Measurements from ENCODE around the gene MANEAL. TPM values are rescaled to one million over a fixed set of nuclear protein-coding genes. Genes with fewer than 3 reads are reported as not detected.
"Not testable (repeated sequence)": the region's sequence is repeated elsewhere in the genome, so short reads cannot be mapped to it uniquely, and the experiment has no call there.

Gene MANEAL
- total RNA-seq, 2 experiments from 2014 or later = 2.6 to 4.5 TPM

DNA sequence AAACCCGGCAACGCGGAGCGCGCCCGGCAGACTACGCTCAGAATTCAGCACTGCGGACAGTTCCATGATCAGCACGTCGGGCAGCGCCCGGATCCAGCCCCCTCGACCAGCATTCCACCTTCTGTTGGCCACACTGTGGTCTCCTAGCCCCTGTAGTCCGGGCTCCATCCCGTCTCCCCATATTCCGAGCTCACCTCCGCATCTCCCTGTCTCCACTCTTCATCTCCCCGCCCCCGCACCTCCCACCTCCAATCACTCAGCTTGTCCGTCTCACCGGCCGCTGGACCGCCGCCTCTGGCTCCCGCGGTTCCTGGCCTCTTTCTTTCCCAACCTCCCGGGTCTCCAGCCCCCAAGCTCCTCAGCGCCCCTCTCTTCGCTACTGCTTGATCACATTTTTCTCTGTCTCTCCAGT, 29.2 kb upstream of the MANEAL start:
- ATAC-seq = peak; percentile 65
- H3K4me1 Mint-ChIP-seq = peaks cover 5% of the 10 kb centered on the region
- peak; percentile 63 for DNase-seq
- H3K9me3 Mint-ChIP-seq (ENCODE audit: low read depth) = no peaks in the 10 kb centered on the region
- no peaks in the 10 kb centered on the region for H3K36me3 Mint-ChIP-seq
- H3K4me3 Mint-ChIP-seq = no peak overlapping the region
- CTCF ChIA-PET = no interaction called here
- no peak overlapping the region for H3K27ac Mint-ChIP-seq
- H3K27me3 Mint-ChIP-seq = peaks cover 67% of the 10 kb centered on the region

- no peak for DNase-seq
- no peak within 1 kb of the TSS for H3K27ac Mint-ChIP-seq
- no peaks in the 10 kb centered on the region for H3K36me3 Mint-ChIP-seq
- H3K4me3 Mint-ChIP-seq = no peak within 1 kb of the TSS
- H3K9me3 Mint-ChIP-seq (ENCODE audit: low read depth) = no peaks in the 10 kb centered on the region
- peaks cover 70% of the 10 kb centered on the region for H3K27me3 Mint-ChIP-seq
- H3K4me1 Mint-ChIP-seq = peaks cover 5% of the 10 kb centered on the region
- CTCF ChIA-PET = no interaction called here
- no peak for ATAC-seq
These were observed 28.7 kb upstream of the MANEAL start, which contains the start of gene EPHA10 for GRCh38 chr1:37764888-37765441. Gene EPHA10, minus strand, starts transcription at chr1:37765120. Its CDS starts 54 bp downstream, at chr1:37765066.

DNA sequence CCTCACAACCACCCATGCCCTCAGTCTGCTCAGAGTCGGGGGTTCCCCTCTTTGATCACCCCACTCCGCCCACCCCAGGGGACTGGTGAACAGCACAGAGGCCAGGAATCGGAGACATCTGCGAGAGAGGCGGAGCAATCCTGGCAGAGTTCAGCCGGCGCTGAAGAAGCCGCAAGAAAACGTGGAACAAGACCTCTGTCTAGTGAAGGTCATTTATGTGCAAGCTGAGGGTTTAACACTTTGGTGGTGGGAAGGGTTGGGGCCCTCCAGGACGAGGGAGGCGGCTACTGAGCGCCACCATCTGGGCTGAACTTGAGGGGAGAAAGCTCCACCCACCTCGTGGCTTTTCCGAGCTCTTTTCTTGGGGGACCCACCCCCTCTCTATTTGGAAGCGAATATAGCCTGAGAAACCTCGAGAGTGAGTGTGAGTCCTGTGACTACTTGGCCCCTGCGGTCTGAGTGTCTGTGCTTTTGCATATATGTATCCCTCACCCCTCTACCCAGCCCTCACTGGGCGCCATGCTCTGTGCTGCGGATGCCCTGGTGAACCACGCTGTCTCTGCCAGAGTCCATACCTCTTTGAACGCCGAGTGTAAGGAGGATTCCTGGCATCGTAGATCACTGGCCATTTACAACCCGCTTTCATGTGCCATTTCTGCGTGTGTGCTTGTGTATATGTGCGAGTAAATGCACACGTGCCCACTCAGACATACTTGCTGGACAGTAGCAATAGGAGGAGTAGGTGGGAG, 27.6 kb upstream of the MANEAL start:
- CTCF ChIA-PET = interaction anchor here (1.0 kb wide), 1 partner anchor 27 kb away, joined by 3 read pairs; no protein-coding TSS in a partner anchor
- ATAC-seq (no peak), DNase-seq (no peak)
- Mint-ChIP-seq H3K4me1 (peaks cover 5% of the 10 kb centered on the region), H3K4me3 (no peak overlapping the region), H3K27me3 (peaks cover 78% of the 10 kb centered on the region), H3K9me3 (ENCODE audit: low read depth) (no peaks in the 10 kb centered on the region), H3K36me3 (no peaks in the 10 kb centered on the region), H3K27ac (no peak overlapping the region)

DNA sequence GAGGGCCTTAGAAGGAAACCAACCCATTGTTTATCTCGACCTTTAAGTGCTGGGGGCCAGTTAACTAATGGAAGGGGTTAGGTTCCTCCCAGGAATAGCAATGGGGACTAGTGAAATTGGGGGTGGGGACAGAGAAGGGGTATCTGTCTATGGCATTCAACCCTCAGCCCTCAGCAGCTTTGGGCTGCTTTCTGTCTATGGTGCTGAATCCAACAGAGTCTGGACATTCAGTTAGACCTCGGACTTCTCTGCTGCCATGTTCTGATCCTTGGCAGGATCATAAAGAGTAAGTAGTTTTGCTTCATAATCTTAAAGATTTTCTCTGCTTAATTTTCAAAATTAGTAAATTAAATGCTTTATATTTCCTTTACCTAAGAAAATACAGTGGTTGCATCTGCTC, 26.2 kb upstream of the MANEAL start:
- Mint-ChIP-seq H3K9me3 (ENCODE audit: low read depth) (no peaks in the 10 kb centered on the region), H3K4me1 (peaks cover 5% of the 10 kb centered on the region), H3K36me3 (no peaks in the 10 kb centered on the region), H3K27me3 (peaks cover 77% of the 10 kb centered on the region), H3K4me3 (no peak overlapping the region), H3K27ac (no peak overlapping the region)
- ATAC-seq (no peak), DNase-seq (no peak)
- CTCF ChIA-PET = no interaction called here

DNA sequence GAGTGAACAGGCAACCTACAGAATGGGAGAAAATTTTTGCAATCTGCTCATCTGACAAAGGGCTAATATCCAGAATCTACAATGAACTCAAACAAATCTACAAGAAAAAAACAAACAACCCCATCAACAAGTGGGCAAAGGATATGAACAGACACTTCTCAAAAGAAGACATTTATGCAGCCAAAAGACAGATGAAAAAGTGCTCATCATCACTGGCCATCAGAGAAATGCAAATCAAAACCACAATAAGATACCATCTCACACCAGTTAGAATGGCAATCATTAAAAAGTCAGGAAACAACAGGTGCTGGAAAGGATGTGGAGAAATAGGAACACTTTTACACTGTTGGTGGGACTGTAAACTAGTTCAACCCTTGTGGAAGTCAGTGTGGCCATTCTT, 22.2 kb upstream of the MANEAL start:
- DNase-seq; H3K4me1 Mint-ChIP-seq; H3K4me3 Mint-ChIP-seq; ATAC-seq; H3K27ac Mint-ChIP-seq; CTCF ChIA-PET; H3K9me3 Mint-ChIP-seq (ENCODE audit: low read depth); H3K36me3 Mint-ChIP-seq: not testable (repeated sequence)
- H3K27me3 Mint-ChIP-seq = peaks cover 47% of the 10 kb centered on the region

- no peaks in the 10 kb centered on the region for H3K36me3 Mint-ChIP-seq
- DNase-seq = no peak
- H3K27me3 Mint-ChIP-seq = peaks cover 17% of the 10 kb centered on the region
- ATAC-seq = no peak
- H3K27ac Mint-ChIP-seq = no peak overlapping the region
- H3K9me3 Mint-ChIP-seq (ENCODE audit: low read depth) = no peaks in the 10 kb centered on the region
- H3K4me3 Mint-ChIP-seq = no peak overlapping the region
- no peaks in the 10 kb centered on the region for H3K4me1 Mint-ChIP-seq
- CTCF ChIA-PET = no interaction called here
These were observed 16.6 kb upstream of the MANEAL start for GRCh38 chr1:37776946-37777516.

- DNase-seq = no peak
- no peaks in the 10 kb centered on the region for H3K9me3 Mint-ChIP-seq (ENCODE audit: low read depth)
- H3K4me1 Mint-ChIP-seq = no peaks in the 10 kb centered on the region
- H3K27ac Mint-ChIP-seq = no peak overlapping the region
- no peak overlapping the region for H3K4me3 Mint-ChIP-seq
- ATAC-seq = no peak
- CTCF ChIA-PET = no interaction called here
- peaks cover 18% of the 10 kb centered on the region for H3K27me3 Mint-ChIP-seq
- no peaks in the 10 kb centered on the region for H3K36me3 Mint-ChIP-seq
These were observed 15.0 kb upstream of the MANEAL start for GRCh38 chr1:37778654-37779053.

GRCh38 chr1:37782491-37782890, 11.2 kb upstream of the MANEAL start:
- H3K9me3 Mint-ChIP-seq (ENCODE audit: low read depth) = no peaks in the 10 kb centered on the region
- ATAC-seq (no peak), DNase-seq (no peak)
- H3K27me3 Mint-ChIP-seq = peaks cover 26% of the 10 kb centered on the region
- H3K27ac Mint-ChIP-seq = no peak overlapping the region
- no peaks in the 10 kb centered on the region for H3K36me3 Mint-ChIP-seq
- no peaks in the 10 kb centered on the region for H3K4me1 Mint-ChIP-seq
- CTCF ChIA-PET = no interaction called here
- no peak overlapping the region for H3K4me3 Mint-ChIP-seq

- no peak for ATAC-seq
- CTCF ChIA-PET = interaction anchor here (0.7 kb wide), 1 partner anchor 27 kb away, joined by 3 read pairs; no protein-coding TSS in a partner anchor
These were observed 532 bp upstream of the MANEAL start for GRCh38 chr1:37792943-37793686.

GRCh38 chr1:37794372-37795339, 1.0 kb downstream of the MANEAL start:
- ATAC-seq = no peak
- H3K9me3 Mint-ChIP-seq (ENCODE audit: low read depth) = no peaks in the 10 kb centered on the region
- DNase-seq = no peak
- H3K4me1 Mint-ChIP-seq = peaks cover 22% of the 10 kb centered on the region
- CTCF ChIA-PET = no interaction called here
- peak overlapping the region; percentile 55 for H3K4me3 Mint-ChIP-seq
- no peak overlapping the region for H3K27ac Mint-ChIP-seq
- peaks cover 3% of the 10 kb centered on the region for H3K36me3 Mint-ChIP-seq
- H3K27me3 Mint-ChIP-seq = peaks cover 35% of the 10 kb centered on the region

More at GRCh38 chr1:37792943-37793686, 532 bp upstream of the MANEAL start:
- Mint-ChIP-seq H3K4me1 (peaks cover 22% of the 10 kb centered on the region), H3K4me3 (peak overlapping the region; percentile 33), H3K27ac (no peak overlapping the region), H3K27me3 (peaks cover 43% of the 10 kb centered on the region), H3K9me3 (ENCODE audit: low read depth) (no peaks in the 10 kb centered on the region), H3K36me3 (no peaks in the 10 kb centered on the region)
- DNase-seq = no peak

GRCh38 chr1:37795340-37796125, 1.9 kb downstream of the MANEAL start:
- H3K27me3 Mint-ChIP-seq = peaks cover 30% of the 10 kb centered on the region
- no peak overlapping the region for H3K27ac Mint-ChIP-seq
- DNase-seq (peak; percentile 57), ATAC-seq (no peak)
- CTCF ChIA-PET = no interaction called here
- no peaks in the 10 kb centered on the region for H3K9me3 Mint-ChIP-seq (ENCODE audit: low read depth)
- peaks cover 7% of the 10 kb centered on the region for H3K36me3 Mint-ChIP-seq
- H3K4me3 Mint-ChIP-seq = peak overlapping the region; percentile 39
- H3K4me1 Mint-ChIP-seq = peaks cover 22% of the 10 kb centered on the region

GRCh38 chr1:37797750-37798345, 4.2 kb downstream of the MANEAL start:
- Mint-ChIP-seq H3K4me3 (no peak overlapping the region), H3K27me3 (peaks cover 12% of the 10 kb centered on the region), H3K4me1 (peaks cover 22% of the 10 kb centered on the region), H3K9me3 (ENCODE audit: low read depth) (no peaks in the 10 kb centered on the region), H3K36me3 (peaks cover 19% of the 10 kb centered on the region), H3K27ac (no peak overlapping the region)
- no peak for DNase-seq
- no peak for ATAC-seq
- CTCF ChIA-PET = no interaction called here

Measured in activated CD8-positive, alpha-beta memory T cell treated with anti-CD3 and anti-CD28 coated beads, Interleukin-2, amount 10 ng/mL, durations not matched to agents 7 days and 5 days (primary cell).